GM12892 (cell line): ENCODE data around the gene MRPL19.

Source experiments
- POLR2A ChIP-seq: IDR thresholded peaks from 2 replicates; pipeline ENCODE4 v1.6.1; 2011; ENCODE audit warnings: low read depth, low read length, control low read depth
- POLR2AphosphoS5 ChIP-seq: IDR thresholded peaks from 2 replicates; pipeline ENCODE4 v1.6.1; 2011; ENCODE audit warnings: low read depth, low read length, control low read depth

- TF ChIP-seq POLR2AphosphoS5: no peak
- no peak for TF ChIP-seq POLR2A
These were observed 47.9 kb upstream of the MRPL19 start for GRCh38 chr2:75598589-75599155.
